GM20000 (cell line): ENCODE measurements around the gene LMO7.

ENCODE experiments used
- DNase-seq: peaks from one replicate; pipeline ENCODE4 v3.0.0; 2012; ENCODE audit warnings: low spot score
- TF ChIP-seq, protein P1 (sequence below): IDR thresholded peaks from 2 replicates; pipeline ENCODE4 v1.5.1; 2012; ENCODE audit warnings: mild to moderate bottlenecking, control low read depth; ENCODE audit errors: extremely low read depth, missing control alignments

LMO7 gene

DNA sequence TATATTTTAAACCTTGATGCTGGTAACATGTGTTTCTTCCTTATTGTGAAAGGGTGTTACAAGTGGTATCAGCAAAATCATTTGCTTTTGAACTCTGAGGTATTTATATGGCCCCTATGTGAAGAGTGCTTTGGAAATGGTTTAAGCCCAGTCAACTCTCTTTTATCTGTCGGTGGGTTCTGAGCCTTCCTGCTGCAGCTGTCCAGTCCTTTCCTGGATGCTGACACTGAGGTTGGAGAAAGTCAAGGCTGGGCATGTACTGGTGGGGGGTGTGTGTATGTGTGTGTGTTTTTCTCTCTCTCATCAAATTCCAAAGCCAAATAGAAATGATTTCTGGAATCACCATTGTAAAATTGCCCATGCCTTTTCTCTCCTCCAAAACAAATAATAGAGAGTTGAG, 221.2 kb downstream of the LMO7 start:
- TF ChIP-seq, protein P1, sequence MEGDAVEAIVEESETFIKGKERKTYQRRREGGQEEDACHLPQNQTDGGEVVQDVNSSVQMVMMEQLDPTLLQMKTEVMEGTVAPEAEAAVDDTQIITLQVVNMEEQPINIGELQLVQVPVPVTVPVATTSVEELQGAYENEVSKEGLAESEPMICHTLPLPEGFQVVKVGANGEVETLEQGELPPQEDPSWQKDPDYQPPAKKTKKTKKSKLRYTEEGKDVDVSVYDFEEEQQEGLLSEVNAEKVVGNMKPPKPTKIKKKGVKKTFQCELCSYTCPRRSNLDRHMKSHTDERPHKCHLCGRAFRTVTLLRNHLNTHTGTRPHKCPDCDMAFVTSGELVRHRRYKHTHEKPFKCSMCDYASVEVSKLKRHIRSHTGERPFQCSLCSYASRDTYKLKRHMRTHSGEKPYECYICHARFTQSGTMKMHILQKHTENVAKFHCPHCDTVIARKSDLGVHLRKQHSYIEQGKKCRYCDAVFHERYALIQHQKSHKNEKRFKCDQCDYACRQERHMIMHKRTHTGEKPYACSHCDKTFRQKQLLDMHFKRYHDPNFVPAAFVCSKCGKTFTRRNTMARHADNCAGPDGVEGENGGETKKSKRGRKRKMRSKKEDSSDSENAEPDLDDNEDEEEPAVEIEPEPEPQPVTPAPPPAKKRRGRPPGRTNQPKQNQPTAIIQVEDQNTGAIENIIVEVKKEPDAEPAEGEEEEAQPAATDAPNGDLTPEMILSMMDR, result no peak

DNA sequence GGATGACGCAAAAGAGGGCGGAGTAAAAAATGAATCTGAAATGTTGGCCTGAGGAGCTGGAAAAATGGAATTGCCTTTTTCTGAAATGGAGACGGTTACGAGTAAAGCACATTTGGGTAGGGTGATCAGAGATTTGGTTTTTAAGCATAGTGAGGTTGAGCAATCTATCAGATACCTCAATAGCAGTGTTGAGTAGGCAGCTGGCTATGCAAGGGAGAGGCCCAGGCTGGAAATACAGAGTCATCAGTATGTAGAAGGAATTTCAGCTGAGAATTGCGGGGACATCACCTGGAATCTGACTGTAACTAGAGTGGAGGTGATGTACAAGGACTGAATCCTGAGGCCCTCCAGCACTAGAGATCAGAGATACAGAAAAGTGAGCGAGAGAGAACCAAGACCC, 224.8 kb downstream of the LMO7 start:
- TF ChIP-seq, protein P1, result no peak
- no peak for DNase-seq

More for the DNA sequence above, 221.2 kb downstream of the LMO7 start:
- DNase-seq, result no peak

DNA sequence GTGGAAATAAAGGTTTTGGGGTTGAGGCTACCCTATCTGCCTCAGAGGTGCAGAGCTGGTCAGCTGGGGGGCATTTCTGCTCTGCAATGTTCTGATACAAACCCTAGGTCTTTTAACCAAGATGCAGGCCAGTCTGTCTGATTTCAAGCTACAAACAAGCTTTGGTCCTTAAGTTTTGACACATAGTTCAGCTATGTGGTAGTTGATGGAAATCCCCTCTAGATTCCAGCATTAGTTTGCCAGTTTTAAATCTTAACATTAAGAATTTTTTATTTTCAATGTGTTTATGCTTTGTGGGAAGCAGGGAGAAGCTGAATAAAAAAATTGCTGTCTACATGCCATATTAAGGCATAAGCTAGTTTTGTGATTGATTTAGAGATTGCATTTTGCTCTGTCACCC, 225.7 kb downstream of the LMO7 start:
- no peak for DNase-seq
- TF ChIP-seq, protein P1, result no peak

DNA sequence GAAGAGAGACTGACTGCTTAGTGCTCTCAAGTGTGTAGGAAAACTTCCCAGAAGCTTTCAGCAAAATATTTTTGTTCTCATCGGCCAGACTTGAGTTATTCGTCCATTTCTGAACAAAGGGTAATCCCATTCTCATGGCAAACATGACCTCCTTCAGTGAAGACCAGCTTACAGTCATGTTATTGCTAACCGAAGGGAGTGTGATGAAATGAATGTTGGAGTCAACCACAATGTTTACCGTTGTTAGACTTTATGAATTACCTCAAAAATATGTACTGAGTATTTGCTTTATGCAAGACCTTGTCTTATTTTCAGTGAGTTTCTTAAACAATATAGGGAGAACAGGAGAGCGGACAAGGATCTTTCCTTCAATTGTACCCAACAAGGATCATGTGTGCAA, 228.6 kb downstream of the LMO7 start:
- TF ChIP-seq, protein P1, result no peak
- DNase-seq, result no peak

DNA sequence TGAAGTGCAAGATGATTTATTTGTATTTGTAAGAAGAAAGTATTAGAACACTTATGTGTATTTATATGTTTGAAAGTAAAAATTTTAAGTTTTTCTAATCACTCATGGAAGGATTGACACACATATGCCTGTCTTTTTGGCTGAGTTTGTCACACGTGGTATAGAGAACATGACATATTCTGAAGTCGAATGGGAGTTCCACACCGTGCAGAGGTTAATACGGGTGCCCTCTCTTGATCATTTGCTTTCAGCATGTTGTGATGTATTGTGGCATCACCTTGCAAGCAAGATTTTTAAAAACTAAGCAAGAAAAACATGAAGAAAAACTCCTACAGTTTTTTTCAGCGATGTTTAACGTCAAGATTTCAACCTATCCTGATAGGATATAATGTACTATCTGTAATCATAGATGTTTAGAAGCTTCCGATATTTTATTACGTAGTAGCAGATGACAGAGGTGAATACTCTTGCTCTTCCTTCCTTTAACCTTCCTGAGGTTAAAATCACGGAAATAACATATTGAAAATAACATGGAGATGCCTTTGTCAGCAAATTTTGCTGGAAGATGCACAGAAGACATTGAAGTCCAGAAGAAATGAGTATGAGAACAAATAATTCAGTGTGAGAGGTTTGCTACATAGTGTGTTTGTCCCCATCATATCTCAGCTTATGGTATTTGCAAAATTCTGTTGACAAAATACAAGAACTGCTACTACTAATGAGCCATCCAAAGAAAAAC, 231.4 kb downstream of the LMO7 start:
- no peak for DNase-seq
- TF ChIP-seq, protein P1, result no peak

DNA sequence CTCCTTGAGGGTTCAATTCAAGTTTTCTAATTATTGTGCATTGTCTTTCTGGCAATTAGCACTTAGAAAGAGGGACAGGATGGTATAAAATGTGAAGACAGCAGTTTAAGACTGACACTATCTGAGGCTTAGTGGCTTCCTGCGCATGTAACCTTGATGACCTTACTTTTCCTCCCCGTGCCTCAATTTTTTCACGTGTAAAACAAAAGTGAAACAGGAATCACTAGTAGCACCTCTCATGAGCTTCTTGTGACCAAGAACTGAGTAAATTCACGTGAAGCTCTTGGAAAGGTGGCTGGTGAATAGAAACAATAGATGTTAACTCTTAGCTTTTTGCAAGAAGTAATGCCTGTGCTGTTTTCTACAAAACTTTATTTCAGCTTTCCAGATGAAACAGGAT, 233.9 kb downstream of the LMO7 start:
- TF ChIP-seq, protein P1, result no peak
- no peak for DNase-seq

DNA sequence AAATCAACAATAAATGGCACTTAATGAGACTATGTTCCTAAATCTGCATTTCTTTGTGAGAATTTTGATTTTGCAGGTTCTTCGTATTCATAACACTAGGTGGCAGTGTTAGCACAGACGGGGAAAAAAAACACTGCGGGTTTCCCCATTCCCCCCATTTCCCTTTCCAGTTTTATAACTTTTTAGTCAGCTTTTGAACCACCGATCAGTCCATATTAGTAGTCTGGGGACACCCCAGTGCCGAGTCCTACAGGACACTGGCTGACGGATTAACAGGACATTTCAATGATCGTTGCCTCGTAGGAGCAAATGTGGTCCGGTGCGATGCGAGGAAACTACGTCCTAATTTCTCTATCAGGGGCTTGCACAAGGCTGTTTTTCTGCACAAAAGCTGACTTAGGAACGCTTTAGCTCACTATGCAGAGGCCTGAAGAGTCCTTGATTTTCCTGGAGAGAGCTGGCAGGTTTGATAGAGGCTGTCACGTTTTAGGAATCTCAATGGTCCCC, 234.3 kb downstream of the LMO7 start:
- peak; percentile 39 for DNase-seq
- TF ChIP-seq, protein P1, result peak; percentile 28
